ENCODE data around the gene BAZ2A.

The BAZ2A gene

GRCh38 chr12:56641219-56641618 is 11.1 kb upstream of the BAZ2A start:
- Histone ChIP-seq H3K27me3 (ENCODE audit: control insufficient read depth, low read length) (no peaks in the 10 kb centered on the region), H4K20me1 (ENCODE audit: control insufficient read depth, insufficient read depth, low read depth, low read length) (peaks cover 17% of the 10 kb centered on the region), H3K9me2 (replicated peaks; ENCODE audit: control insufficient read depth, low read length) (no peaks in the 10 kb centered on the region), H3K79me2 (ENCODE audit: control insufficient read depth, low read length) (peaks cover 47% of the 10 kb centered on the region), H3K4me3 (ENCODE audit: low read length) (no peak overlapping the region), H3K4me2 (ENCODE audit: low read length) (no peak overlapping the region), H3K27ac (ENCODE audit: low read depth, low read length) (no peak overlapping the region), H3K9me3 (ENCODE audit: control insufficient read depth, insufficient read depth, low read length) (no peaks in the 10 kb centered on the region), H3K36me3 (ENCODE audit: control insufficient read depth, low read length) (peaks cover 82% of the 10 kb centered on the region), H3F3A (ENCODE audit: control insufficient read depth, insufficient read depth) (peaks cover 57% of the 10 kb centered on the region), H3K4me1 (ENCODE audit: control insufficient read depth, low read length) (peaks cover 39% of the 10 kb centered on the region)
- TF ChIP-seq EZH2phosphoT487 (IDR thresholded peaks at IDR 0.05; ENCODE audit: borderline replicate concordance, low read length) (no peak), CTCF (IDR thresholded peaks at IDR 0.05; ENCODE audit: low read depth, low read length, poor library complexity, severe bottlenecking) (no peak)

GRCh38 chr12:56637621-56638020 is 7.5 kb upstream of the BAZ2A start:
- Histone ChIP-seq H3K27ac (ENCODE audit: low read depth, low read length) (peak overlapping the region; percentile 45), H3K4me1 (ENCODE audit: control insufficient read depth, low read length) (peaks cover 51% of the 10 kb centered on the region), H4K20me1 (ENCODE audit: control insufficient read depth, insufficient read depth, low read depth, low read length) (no peaks in the 10 kb centered on the region), H3K36me3 (ENCODE audit: control insufficient read depth, low read length) (peaks cover 50% of the 10 kb centered on the region), H3K79me2 (ENCODE audit: control insufficient read depth, low read length) (peaks cover 46% of the 10 kb centered on the region), H3F3A (ENCODE audit: control insufficient read depth, insufficient read depth) (peaks cover 50% of the 10 kb centered on the region), H3K9me3 (ENCODE audit: control insufficient read depth, insufficient read depth, low read length) (no peaks in the 10 kb centered on the region), H3K4me2 (ENCODE audit: low read length) (peak overlapping the region; percentile 93), H3K4me3 (ENCODE audit: low read length) (no peak overlapping the region), H3K9me2 (replicated peaks; ENCODE audit: control insufficient read depth, low read length) (no peaks in the 10 kb centered on the region), H3K27me3 (ENCODE audit: control insufficient read depth, low read length) (no peaks in the 10 kb centered on the region)
- TF ChIP-seq EZH2phosphoT487 (IDR thresholded peaks at IDR 0.05; ENCODE audit: borderline replicate concordance, low read length) (no peak), CTCF (IDR thresholded peaks at IDR 0.05; ENCODE audit: low read depth, low read length, poor library complexity, severe bottlenecking) (no peak)

- Histone ChIP-seq H3K79me2 (ENCODE audit: control insufficient read depth, low read length) (peaks cover 45% of the 10 kb centered on the region), H4K20me1 (ENCODE audit: control insufficient read depth, insufficient read depth, low read depth, low read length) (no peaks in the 10 kb centered on the region), H3K9me3 (ENCODE audit: control insufficient read depth, insufficient read depth, low read length) (no peaks in the 10 kb centered on the region), H3K4me1 (ENCODE audit: control insufficient read depth, low read length) (peaks cover 53% of the 10 kb centered on the region), H3K9me2 (replicated peaks; ENCODE audit: control insufficient read depth, low read length) (no peaks in the 10 kb centered on the region), H3F3A (ENCODE audit: control insufficient read depth, insufficient read depth) (peaks cover 48% of the 10 kb centered on the region), H3K4me2 (ENCODE audit: low read length) (peak overlapping the region; percentile 93), H3K4me3 (ENCODE audit: low read length) (peak overlapping the region; percentile 94), H3K27ac (ENCODE audit: low read depth, low read length) (peak overlapping the region; percentile 72), H3K27me3 (ENCODE audit: control insufficient read depth, low read length) (no peaks in the 10 kb centered on the region), H3K36me3 (ENCODE audit: control insufficient read depth, low read length) (peaks cover 43% of the 10 kb centered on the region)
- peak; percentile 99 for TF ChIP-seq CTCF (IDR thresholded peaks at IDR 0.05; ENCODE audit: low read depth, low read length, poor library complexity, severe bottlenecking)
- no peak for TF ChIP-seq EZH2phosphoT487 (IDR thresholded peaks at IDR 0.05; ENCODE audit: borderline replicate concordance, low read length)
Observed at GRCh38 chr12:56636675-56637540, 6.8 kb upstream of the BAZ2A start.
